HG03097 (cell line): ENCODE measurements around the gene PTS.
A peak's percentile ranks its signal among the peaks of the same experiment; 100 is the strongest.
"Not testable (repeated sequence)": the region's sequence is repeated elsewhere in the genome, so short reads cannot be mapped to it uniquely, and the experiment has no call there.

Experiments used
- ATAC-seq: cut with Tn5 transposase; IDR thresholded peaks from one replicate; pipeline ENCODE4 v1.9.1; 2021; ENCODE audit not compliant: unreplicated experiment, low FRiP score

The PTS gene

DNA sequence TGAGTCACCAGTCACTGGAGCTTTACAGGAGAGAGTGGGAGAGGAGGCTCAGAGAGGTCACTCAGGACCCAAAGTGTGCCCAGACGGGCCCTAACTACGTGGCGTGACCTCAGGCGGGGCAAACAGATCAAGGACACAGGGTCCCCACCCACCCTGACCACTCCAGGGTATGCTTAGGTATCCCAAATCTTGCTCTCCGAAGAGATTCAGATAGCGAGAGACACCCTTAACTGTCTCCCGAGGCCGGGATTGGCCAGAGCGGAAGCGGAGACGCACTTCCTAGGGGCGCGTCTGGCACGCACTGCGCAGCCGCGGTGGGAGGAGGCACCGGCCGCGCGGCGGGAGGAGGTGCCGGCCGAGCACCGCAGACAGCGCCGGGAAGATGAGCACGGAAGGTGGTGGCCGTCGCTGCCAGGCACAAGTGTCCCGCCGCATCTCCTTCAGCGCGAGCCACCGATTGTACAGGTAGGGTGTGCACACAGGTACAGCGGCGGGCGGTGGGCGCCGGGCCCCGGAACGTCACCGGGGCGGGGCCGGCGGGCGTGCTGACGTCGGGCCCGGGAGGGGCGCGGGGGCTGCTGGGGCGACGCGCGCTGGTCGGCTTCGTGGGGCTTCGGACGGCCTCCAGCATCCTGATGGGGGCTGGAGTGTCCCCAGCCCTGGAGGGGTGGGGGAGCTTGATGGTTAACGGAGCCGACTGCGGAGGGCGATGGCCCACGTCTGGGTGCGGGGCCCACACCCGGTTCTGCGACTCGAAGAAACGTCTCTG lies at the start of gene PTS:
Gene PTS (plus strand): TSS at position 367 of the 769 bp plus-strand sequence. CDS start 16 bp downstream, at position 383.
- ATAC-seq, result peak; percentile 97

DNA sequence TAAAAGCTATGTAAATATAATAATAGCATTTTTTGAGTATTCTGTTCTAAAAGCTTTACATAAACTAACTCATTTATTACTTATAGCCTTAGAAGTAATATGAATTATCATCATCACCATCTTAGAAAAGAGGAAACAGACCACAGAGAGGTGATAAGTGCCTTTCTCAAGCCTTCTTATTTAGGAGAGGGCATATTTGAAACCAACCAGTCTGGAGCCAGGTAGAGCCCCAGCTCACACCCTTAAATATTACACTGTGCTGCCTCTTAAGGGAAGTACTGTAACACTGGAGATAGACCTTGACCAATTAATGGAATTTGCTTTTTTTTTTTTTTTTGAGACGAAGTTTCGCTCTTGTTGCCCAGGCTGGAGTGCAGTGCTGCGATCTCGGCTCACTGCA lies 48.6 kb upstream of the PTS start:
- ATAC-seq, result no peak

DNA sequence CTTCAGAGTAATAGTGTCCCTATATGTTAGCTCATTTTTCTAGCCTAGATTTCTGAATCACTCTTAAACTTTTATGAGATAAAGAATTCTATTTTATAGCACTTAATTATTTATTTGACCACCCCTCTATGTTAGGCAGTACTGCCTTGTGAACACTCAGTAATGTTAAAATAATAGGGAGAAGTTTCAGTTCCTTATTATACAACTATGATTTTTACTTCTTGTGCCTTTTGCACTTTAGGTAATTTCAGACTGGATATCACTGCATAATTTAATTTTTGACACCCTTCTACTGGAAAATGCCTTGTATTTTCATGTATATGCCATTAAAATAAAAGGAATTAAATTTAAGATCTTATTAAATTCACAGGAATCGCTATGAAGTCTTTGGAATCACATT lies 47.8 kb upstream of the PTS start:
- no peak for ATAC-seq

DNA sequence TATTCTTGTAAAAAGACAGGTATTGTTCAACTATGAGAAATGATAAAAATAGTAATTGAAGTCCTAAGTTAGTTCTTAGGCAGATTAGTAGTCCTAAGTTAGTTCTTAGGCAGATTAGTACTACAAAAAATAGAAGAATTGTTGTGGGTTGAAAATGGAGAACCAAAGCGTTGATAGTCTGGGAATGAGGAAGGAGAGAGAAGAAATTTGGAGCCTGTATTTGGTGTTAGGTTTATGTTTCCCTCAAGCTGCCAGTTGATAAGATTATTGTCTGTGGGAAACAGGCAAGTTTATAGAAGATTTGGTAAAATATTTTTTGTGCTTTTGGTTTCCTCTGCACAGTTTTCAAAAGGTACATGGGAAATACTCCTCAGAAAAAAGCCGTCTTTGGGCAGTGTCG lies 47.3 kb upstream of the PTS start:
- no peak for ATAC-seq

DNA sequence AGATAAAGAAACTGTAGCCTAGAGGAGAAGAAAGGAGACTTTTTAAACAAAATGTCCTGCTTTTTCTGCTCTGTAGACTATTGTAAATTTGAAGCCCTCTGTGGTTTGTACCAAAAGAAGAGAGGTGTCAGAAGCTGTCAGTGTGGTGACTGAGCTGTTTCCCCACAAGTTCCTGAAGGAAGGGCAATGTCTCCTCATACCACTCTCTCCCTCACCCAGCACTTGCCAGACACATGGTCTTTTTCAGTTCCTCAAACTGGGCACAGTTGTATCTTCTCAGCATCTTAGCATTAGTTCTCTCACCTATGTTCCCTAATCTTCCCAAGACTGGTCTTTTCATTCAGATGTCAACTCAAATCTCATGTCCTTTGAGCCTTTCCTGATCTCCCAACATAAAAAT lies 46.6 kb upstream of the PTS start:
- peak; percentile 76 for ATAC-seq

DNA sequence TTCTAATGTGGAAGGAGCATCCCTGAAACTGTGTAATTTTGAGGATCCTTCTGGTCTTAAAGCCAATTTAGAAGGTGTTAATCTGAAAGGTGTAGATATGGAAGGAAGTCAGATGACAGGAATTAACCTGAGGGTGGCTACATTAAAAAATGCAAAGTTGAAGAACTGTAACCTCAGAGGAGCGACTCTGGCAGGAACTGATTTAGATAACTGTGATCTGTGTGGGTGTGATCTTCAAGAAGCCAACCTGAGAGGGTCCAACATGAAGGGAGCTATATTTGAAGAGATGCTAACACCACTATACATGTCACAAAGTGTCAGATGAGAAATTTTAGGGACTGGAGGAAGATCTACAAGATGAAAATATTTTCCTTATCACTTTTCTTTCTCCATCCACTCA lies 43.4 kb upstream of the PTS start:
- no peak for ATAC-seq

DNA sequence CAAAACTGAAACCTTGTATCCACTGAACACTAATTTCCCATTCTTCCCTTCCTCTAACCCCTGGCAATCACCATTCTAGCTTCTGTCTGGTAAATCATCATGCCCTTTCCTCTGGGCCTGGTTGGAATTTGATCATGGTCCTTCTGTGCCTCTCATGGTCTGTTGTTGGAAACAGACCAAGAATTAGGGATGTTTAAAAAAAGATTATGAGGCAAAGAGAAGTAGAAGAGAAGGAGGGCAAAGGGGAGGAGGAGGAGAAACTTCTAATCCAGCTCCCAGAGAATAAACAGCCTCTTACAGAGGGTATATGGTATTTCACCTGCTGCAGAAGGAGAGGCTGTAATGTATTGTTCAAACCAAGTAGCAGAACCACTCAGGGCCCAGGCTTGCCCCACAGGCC lies 40.3 kb upstream of the PTS start:
- no peak for ATAC-seq

GRCh38 chr11:112186304-112186703 lies 39.9 kb upstream of the PTS start:
- no peak for ATAC-seq

DNA sequence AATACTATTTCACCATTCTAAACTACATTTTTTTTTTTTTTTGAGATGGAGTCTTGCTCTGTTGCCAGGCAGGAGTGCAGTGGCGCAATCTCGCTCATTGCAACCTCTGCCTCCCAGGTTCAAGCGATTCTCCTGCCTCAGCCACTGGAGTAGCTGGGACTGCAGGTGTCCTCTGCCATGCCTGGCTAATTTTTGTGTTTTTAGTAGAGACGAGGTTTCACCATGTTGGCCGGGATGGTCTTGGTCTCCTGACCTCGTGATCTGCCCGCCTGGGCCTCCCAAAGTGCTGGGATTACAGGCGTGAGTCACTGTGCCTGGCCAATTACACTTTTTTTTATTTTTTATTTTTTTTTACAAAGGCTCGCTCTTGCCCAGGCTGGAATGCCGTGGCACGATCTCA lies 31.1 kb upstream of the PTS start:
- not testable (repeated sequence) for ATAC-seq

GRCh38 chr11:112195951-112196351 lies 30.3 kb upstream of the PTS start:
- ATAC-seq, result no peak

- ATAC-seq, result no peak
Measured at GRCh38 chr11:112196519-112197087, 29.6 kb upstream of the PTS start.

DNA sequence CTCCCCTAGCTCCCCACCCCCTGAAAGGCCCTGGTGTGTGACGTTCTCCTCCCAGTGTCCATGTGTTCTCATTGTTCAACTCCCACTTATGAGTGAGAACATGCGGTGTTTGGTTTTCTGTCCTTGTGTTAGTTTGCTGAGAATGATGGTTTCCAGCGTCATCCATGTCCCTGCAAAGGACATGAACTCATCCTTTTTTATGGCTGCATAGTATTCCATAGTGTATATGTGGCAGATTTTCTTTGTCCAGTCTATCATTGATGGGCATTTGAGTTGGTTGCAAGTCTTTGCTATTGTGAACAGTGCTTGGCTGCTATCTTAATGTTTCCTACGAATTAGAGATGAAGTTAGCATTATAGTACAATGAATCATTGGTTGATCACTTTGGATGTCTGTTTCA lies 27.1 kb upstream of the PTS start:
- ATAC-seq, result not testable (repeated sequence)

DNA sequence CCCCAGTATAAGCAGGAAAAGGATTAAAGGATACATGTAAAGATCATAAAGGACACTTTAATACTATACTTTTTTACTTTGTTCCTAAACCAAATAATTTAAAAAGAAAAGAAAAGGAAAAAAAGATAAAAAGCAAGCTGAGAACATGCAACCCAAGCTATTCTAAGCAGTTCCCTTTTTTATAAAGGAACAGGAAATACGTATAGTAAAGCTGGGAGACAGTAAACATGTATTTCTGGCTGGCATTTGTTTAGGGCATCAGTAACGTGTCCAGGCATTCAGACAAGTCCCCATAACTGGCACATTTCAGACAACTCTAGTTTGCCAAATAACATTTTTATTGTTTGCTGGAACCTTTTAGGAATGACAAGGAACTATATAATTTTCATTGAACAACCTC lies 26.0 kb upstream of the PTS start:
- no peak for ATAC-seq

DNA sequence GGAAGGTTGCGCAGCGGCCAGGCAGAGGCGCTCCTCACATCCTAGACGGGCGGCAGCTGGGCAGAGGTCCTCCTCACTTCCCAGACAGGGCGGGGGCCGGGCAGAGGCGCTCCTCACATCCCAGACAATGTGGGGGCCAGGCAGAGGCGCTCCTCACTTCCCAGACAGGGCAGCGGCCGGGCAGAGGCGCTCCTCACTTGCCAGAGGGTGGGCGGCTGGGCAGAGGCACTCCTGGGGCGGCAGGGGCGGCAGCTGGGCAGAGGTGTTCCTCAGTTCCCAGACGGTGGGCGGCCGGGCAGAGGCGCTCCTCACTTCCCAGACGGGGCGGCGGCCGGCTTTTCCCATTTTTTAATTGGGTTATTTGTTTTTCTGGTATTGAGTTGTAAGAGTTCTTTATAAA lies 20.2 kb upstream of the PTS start:
- no peak for ATAC-seq

- no peak for ATAC-seq
Measured at GRCh38 chr11:112210890-112211289, 15.3 kb upstream of the PTS start.

DNA sequence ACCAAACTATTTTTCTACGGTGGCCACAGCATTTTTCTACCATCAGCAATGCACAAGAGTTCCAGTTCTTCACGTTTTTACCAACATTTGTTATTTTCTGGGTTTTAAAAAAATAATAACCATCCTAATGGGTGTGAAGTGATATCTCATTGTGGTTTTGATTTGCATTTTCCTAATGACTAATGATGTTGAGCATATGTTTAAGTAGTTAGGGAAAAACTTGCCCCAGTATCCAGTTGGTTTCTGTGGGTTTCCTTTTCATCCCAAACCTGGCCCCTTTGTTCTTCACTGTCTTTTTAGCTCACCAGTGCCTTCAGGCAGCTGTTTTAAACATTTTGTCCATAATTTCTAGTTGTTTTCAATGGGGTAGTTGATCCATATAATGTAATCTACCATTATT lies 14.7 kb upstream of the PTS start:
- ATAC-seq, result no peak

- no peak for ATAC-seq
Measured at GRCh38 chr11:112212290-112212689, 13.9 kb upstream of the PTS start.

DNA sequence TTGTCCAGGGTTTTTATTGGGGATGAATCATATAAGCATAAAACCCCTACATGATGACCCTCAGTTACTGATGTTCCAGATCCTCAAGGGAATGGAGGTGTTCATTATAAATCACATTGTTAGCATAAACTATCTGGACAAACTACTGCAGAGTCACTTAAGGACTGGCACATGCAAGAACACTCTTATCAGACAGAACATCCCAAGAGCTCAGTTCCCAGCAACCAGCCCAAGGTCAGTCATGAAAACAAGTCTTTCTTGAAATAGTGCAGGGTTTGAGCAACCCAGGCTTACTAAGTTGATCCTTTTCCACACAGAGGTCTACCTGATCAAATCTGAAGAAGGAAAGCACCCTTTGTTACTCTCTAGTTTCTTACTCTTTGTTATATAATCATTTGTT lies 13.5 kb upstream of the PTS start:
- ATAC-seq, result no peak

DNA sequence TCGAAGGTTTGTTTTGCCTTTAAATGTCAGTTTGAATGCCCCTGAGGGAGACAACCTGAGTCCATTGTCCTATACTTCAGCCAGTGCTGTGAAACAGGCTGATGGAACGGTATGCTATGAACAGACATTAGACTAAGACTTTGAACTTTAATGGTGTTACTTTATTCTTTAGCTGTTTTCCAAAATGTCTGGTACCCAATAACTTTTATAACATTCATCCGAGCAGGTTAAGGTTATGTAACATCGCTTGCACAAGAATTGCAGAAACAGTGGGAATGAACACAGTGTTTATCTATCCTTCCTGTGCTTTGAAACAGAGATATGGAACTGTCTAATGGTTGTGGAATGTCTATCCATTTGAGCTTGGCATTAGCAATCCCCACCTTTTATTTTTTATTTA lies 12.5 kb upstream of the PTS start:
- ATAC-seq, result no peak

- ATAC-seq, result no peak
Measured at GRCh38 chr11:112215621-112216020, 10.6 kb upstream of the PTS start.

DNA sequence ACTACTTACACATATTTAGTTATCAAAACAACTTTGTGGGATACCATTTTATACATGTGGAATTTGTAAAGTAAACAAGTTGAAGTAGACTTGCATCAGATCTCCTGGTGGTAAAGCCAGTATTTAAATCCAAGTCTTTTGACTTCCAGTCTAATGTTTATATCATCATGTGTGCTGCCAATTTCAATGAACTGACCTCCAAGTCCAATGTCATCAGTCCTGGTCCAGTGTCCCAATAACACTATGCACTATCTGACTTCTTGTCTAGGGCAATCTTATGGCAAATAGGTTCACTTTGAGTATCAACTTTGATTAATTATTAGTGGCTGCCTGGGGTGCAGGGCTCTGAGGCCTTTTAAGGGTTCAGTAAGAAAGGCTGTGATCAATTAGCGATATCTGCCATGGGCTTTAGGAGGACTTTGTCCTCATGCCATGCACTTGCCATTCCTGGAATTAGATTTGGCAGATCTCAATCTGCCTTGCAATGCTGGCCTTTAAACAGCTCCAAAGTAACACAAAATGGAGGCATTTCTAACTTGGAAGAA lies 9.6 kb upstream of the PTS start:
- no peak for ATAC-seq
